ENCODE results near the gene NCKIPSD. TPM values are rescaled to one million over a fixed set of nuclear protein-coding genes. Genes with fewer than 3 reads are reported as not detected.

NCKIPSD gene
- total RNA-seq, 1 donor from 2014 or later: 18.3 TPM

DNA sequence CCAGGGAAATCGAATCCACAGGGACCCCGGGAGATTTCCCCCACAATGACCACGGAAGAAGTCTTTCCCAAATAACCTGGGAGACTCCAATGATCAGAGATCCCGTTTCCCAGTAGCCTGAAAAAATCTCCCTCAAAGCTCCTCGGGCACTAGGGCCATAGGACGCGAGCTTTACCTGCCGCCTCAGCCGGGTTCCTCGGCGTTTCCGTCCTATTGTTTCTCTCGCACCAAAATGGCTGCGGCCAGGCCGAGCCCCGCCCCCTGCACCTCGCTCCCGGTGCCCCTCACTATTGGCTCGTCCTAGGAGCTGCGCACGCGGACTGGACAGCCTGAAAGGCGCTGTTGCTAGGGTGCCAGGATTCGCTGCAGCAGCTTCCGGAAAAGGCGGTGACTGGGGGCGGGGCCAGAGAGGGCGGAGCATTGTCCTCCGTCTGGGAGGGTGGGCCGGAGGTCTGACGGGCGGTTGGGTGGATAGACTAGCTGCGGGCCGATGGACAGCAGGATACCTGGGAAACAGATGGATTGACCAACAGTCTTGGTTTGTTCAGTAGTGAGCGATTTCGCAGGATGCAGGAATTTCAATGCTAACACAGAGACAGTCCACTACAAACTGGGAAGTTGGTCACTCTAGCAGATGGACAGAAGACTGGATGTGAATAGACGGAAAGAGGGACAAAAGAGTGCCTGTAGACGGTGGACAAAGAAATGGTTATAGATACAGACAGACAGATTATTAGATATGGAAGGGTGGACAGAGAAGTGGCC, 31.4 kb upstream of the NCKIPSD start, which contains the start of gene IP6K2:
Gene IP6K2 (minus strand): TSS at position 240 of the 765 bp plus-strand sequence. CDS start 21,930 bp downstream, outside the sequence.
- H3K9me3 ChIP-seq: no peaks in the 10 kb centered on the region
- peak within 1 kb of the TSS; percentile 88 for H3K4me3 ChIP-seq
- TF ChIP-seq, protein P1, sequence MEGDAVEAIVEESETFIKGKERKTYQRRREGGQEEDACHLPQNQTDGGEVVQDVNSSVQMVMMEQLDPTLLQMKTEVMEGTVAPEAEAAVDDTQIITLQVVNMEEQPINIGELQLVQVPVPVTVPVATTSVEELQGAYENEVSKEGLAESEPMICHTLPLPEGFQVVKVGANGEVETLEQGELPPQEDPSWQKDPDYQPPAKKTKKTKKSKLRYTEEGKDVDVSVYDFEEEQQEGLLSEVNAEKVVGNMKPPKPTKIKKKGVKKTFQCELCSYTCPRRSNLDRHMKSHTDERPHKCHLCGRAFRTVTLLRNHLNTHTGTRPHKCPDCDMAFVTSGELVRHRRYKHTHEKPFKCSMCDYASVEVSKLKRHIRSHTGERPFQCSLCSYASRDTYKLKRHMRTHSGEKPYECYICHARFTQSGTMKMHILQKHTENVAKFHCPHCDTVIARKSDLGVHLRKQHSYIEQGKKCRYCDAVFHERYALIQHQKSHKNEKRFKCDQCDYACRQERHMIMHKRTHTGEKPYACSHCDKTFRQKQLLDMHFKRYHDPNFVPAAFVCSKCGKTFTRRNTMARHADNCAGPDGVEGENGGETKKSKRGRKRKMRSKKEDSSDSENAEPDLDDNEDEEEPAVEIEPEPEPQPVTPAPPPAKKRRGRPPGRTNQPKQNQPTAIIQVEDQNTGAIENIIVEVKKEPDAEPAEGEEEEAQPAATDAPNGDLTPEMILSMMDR (IDR thresholded peaks at IDR 0.05): no peak
- ATAC-seq: peak; percentile 100
- intact Hi-C loops (cut with DNase I): no loop called here
- H3K27me3 ChIP-seq: no peaks in the 10 kb centered on the region
- H3K36me3 ChIP-seq: peaks cover 25% of the 10 kb centered on the region
- peaks cover 17% of the 10 kb centered on the region for H3K4me1 ChIP-seq
- H3K27ac ChIP-seq: peak within 1 kb of the TSS; percentile 90
- peak; percentile 100 for DNase-seq

DNA sequence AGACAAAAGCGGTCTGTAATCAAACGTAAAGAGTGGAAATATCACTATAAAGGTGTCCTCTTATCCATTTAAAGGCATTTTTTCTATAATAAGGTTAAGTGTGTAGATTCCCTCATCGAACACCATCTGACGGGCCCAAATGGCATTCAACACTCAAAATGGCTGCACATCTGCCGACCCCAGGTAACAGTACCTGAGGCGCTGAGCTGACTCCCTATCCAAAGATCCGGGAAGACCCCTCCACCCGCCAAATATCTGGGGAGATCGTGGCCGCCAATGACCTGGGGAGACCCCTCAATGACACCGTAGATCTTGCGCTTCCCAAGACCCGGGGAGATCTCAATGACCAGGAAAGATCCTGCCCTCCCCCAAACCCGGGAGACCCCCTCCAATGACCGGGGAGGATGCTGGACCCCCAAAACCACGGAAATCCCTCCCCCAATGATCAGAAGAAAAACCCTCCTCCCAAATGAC, 30.8 kb upstream of the NCKIPSD start:
- H3K27ac ChIP-seq: peak overlapping the region; percentile 90
- DNase-seq: no peak
- peaks cover 23% of the 10 kb centered on the region for H3K4me1 ChIP-seq
- ATAC-seq: no peak
- no peaks in the 10 kb centered on the region for H3K9me3 ChIP-seq
- H3K4me3 ChIP-seq: peak overlapping the region; percentile 88
- intact Hi-C loops (cut with DNase I): no loop called here
- TF ChIP-seq, protein P1 (IDR thresholded peaks at IDR 0.05): no peak
- no peaks in the 10 kb centered on the region for H3K27me3 ChIP-seq
- peaks cover 28% of the 10 kb centered on the region for H3K36me3 ChIP-seq

DNA sequence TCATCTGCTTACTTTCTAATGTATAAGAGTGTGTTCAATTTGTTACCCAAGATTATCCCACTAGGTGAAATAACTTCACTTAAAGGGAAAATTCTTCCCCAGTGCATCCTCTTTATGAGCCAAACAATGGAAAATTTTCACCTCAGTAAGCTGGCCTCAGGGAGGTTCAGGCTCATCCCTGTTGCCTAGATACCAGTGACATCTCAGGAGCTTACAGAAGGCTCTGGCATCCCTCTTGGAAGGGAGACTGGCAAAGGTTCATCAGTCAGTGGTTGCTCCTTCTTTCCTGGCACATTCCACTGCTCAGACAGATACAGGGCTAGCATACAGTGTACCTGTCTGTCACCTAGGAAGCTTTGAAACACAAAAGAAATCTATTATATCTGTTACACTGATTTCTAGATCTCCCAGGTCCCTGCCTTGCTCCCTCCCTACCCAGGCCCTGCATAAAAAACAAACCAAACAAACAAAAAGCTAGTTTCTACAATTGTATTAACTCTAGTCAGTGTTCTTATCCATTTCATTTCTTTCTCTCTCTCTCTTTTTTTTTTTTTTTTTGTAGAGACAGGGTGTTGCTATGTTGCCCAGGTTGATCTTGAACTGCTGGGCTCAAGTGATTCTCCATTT, 29.6 kb upstream of the NCKIPSD start:
- Histone ChIP-seq H3K9me3 (no peaks in the 10 kb centered on the region), H3K36me3 (peaks cover 40% of the 10 kb centered on the region), H3K4me1 (peaks cover 28% of the 10 kb centered on the region), H3K4me3 (peak overlapping the region; percentile 88), H3K27me3 (no peaks in the 10 kb centered on the region), H3K27ac (no peak overlapping the region)
- no peak for DNase-seq
- TF ChIP-seq, protein P1 (IDR thresholded peaks at IDR 0.05): no peak
- intact Hi-C loops (cut with DNase I): no loop called here
- no peak for ATAC-seq

DNA sequence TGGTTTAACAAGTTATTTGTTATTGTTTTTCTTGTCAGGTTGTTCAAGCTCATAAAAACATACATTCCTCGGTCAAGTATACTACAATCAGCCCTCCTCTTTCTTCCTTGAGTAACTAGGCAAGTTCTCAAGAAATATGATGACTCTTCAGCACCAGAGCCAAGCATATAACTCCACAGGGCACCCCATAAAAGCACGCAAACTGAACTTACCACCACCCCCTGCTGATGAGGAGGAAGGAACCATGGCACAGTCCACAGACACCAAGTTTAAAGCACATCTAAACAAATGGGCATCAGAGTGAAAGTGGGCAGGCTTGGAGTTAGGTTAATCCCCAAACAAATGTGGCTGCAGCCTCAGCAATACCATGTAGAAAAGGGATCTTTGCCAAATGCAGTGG, 26.0 kb upstream of the NCKIPSD start:
- H3K36me3 ChIP-seq: peaks cover 61% of the 10 kb centered on the region
- intact Hi-C loops (cut with DNase I): no loop called here
- H3K4me1 ChIP-seq: peaks cover 47% of the 10 kb centered on the region
- DNase-seq (no peak), ATAC-seq (no peak)
- TF ChIP-seq, protein P1 (IDR thresholded peaks at IDR 0.05): no peak
- H3K27ac ChIP-seq: no peak overlapping the region
- no peaks in the 10 kb centered on the region for H3K9me3 ChIP-seq
- H3K4me3 ChIP-seq: no peak overlapping the region
- no peaks in the 10 kb centered on the region for H3K27me3 ChIP-seq

DNA sequence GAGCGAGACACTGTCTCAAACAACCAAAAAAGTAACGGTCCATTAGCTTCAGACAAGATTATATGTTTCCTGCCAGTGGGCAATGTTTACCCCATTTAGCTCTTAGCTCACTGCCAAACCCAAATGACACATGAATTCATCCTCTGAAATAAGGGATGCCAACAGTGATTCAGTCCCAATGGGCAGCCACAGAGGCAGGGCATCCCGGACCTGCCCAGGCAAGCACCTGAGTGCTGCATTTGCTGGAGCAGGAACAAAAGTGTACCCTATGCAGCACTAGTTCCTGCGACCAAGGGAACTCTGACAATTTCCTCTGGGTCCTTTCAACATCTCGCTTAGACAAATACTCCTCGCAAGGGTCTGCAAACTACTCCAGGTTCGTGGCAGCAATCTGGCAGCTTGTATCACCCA, 23.3 kb upstream of the NCKIPSD start:
- peak; percentile 79 for ATAC-seq
- peaks cover 31% of the 10 kb centered on the region for H3K4me1 ChIP-seq
- TF ChIP-seq, protein P1 (IDR thresholded peaks at IDR 0.05): no peak

More for the DNA sequence above, 23.3 kb upstream of the NCKIPSD start:
- Histone ChIP-seq H3K4me3 (no peak overlapping the region), H3K27ac (peak overlapping the region; percentile 4), H3K36me3 (peaks cover 55% of the 10 kb centered on the region), H3K9me3 (no peaks in the 10 kb centered on the region), H3K27me3 (no peaks in the 10 kb centered on the region)
- DNase-seq: no peak
- intact Hi-C loops (cut with DNase I): no loop called here
